Nephron (organoid): ENCODE results near the gene TSPAN2.

ENCODE experiments used
- H3K27ac Mint-ChIP-seq, 3 experiments: 2 replicates each; pipeline ENCODE4 v1.8.0; 2020; ENCODE audit warnings: mixed read lengths in 3 of 3, mild to moderate bottlenecking in 2 of 3, moderate library complexity in 1 of 3
- H3K27me3 Mint-ChIP-seq: 2 replicates; pipeline ENCODE4 v1.8.0; 2021; ENCODE audit warnings: low read depth, mild to moderate bottlenecking, moderate library complexity, mixed read lengths
- H3K36me3 Mint-ChIP-seq: 2 replicates; pipeline ENCODE4 v1.8.0; 2020; ENCODE audit warnings: low read depth, mixed read lengths
- H3K4me1 Mint-ChIP-seq: 2 replicates; pipeline ENCODE4 v1.8.0; 2020; ENCODE audit warnings: mixed read lengths
- H3K4me3 Mint-ChIP-seq, 3 experiments: 2 replicates each; pipeline ENCODE4 v1.8.0; 2020; ENCODE audit warnings: mild to moderate bottlenecking in 3 of 3, mixed read lengths in 3 of 3, moderate library complexity in 2 of 3
- H3K9me3 Mint-ChIP-seq: 2 replicates; pipeline ENCODE4 v1.8.0; 2020; ENCODE audit warnings: mixed read lengths
- TF ChIP-seq, protein P1 (sequence below), 3 experiments: fragments of 200-600 bp; sonication (generic); IDR thresholded peaks; one replicate each; pipeline ENCODE4 v1.5.0; 2021; ENCODE audit warnings: antibody characterized with exemption in 3 of 3; ENCODE audit not compliant: unreplicated experiment in 3 of 3

The TSPAN2 gene

DNA sequence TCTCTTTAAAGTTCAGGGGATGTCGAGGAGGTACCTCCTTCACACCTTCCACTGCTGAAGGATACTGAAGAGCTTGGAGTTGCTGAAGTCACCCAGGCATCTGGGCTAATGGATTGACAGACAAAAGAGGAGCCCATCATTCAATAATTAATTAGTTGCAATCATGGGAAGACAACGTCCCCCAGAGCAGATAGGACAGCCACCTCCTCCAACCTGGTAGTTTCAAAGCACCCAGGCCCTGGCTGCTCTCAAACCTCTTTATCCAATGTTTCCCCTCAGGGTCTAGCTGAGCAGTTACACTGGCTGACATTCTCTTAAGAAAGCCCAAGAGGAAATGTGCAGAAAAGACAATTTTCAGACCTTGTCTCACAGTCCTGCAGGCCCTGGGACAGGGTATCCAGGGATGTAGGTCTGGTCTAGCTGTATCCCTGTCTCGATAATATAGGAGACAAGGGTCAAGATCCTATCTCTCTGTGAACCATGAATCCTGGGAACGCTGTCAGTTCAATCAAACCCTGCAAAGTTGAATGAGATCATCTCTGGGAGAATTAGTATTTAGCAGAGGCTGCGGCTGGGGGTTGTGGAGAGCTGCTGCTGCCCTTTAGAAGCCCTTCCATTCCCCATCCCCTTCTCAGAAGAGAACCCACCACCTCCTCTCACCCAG is 1.1 kb downstream of the TSPAN2 start:
- Mint-ChIP-seq H3K4me1 (peaks cover 38% of the 10 kb centered on the region), H3K36me3 (no peaks in the 10 kb centered on the region), H3K27me3 (peaks cover 23% of the 10 kb centered on the region), H3K4me3 (peak overlapping the region; percentile 84 to 90 (median 90)), H3K27ac (peak overlapping the region; percentile 60 to 81 (median 62)), H3K9me3 (no peaks in the 10 kb centered on the region)
- TF ChIP-seq, protein P1, sequence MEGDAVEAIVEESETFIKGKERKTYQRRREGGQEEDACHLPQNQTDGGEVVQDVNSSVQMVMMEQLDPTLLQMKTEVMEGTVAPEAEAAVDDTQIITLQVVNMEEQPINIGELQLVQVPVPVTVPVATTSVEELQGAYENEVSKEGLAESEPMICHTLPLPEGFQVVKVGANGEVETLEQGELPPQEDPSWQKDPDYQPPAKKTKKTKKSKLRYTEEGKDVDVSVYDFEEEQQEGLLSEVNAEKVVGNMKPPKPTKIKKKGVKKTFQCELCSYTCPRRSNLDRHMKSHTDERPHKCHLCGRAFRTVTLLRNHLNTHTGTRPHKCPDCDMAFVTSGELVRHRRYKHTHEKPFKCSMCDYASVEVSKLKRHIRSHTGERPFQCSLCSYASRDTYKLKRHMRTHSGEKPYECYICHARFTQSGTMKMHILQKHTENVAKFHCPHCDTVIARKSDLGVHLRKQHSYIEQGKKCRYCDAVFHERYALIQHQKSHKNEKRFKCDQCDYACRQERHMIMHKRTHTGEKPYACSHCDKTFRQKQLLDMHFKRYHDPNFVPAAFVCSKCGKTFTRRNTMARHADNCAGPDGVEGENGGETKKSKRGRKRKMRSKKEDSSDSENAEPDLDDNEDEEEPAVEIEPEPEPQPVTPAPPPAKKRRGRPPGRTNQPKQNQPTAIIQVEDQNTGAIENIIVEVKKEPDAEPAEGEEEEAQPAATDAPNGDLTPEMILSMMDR (IDR thresholded peaks at IDR 0.05; ENCODE audit: unreplicated experiment in 3 of 3): no peak

DNA sequence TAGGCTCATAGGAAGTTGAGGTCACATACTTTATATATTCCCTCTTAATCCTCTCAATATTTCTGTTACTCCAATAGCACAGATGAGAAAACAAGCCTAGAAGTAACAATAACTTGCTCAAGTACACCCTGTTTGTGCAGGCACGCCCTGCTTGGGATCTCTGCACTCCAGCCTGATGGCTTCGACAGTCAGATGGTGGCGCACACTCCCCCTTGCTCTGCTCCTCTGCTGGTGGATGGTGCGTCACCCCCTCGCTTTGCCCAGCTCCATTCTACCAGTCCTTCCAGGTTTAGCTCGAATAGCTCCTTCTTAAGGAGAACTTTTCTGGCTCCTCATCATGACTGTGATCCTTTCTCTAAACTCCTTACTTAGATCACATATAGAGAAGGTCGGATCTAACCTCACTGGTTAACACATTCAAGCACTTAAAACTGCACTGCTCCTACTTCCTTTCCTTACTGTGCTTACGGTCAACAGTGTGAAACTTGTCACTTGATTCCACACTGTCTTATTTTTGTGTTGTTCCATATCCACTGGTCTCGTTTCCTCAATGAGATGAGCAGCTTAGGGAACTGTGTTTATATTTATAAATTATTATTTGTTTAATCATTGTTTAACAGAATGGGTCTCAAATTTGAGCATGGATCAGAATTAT is 3.0 kb downstream of the TSPAN2 start:
- Mint-ChIP-seq H3K27me3 (peaks cover 23% of the 10 kb centered on the region), H3K4me1 (peaks cover 42% of the 10 kb centered on the region), H3K36me3 (no peaks in the 10 kb centered on the region), H3K4me3 (peak overlapping the region; percentile 4 to 22 (median 6)), H3K27ac (peak overlapping the region; percentile 45 to 62 (median 45)), H3K9me3 (no peaks in the 10 kb centered on the region)
- TF ChIP-seq, protein P1 (IDR thresholded peaks at IDR 0.05; ENCODE audit: unreplicated experiment in 3 of 3): no peak

DNA sequence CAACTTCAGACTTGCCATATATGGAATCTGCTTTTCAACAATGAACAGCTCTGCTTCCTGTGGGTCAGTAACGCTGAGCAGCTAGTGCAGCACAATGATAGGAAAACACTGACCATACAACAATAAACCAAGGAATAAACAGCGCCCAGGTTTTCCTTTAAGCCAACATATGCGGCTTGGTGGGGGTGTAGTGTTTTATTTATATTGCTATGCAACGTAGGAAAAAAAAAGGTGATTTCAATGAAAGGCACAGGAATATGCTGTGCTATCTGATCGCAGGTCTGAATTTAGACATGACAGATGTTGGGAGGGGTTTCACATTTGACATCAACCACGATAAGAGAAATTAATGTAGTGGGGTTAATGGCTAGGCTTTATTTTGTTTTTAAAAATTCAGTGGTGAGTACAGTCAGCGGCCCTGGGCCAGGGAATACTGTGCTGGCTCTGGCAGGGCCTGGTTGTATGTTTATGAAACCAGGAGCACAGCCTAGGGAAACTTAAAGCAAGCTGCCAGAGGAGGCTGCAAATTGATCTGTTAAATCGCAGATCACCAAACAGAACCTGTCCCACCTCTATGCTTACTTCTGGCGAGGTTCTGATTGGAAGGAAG is 4.3 kb downstream of the TSPAN2 start:
- TF ChIP-seq, protein P1 (IDR thresholded peaks at IDR 0.05; ENCODE audit: unreplicated experiment in 3 of 3): no peak
- Mint-ChIP-seq H3K27ac (peak overlapping the region; percentile 62 to 90 (median 77)), H3K4me3 (peak overlapping the region; percentile 1 to 72 (median 36)), H3K4me1 (peaks cover 33% of the 10 kb centered on the region), H3K9me3 (no peaks in the 10 kb centered on the region), H3K36me3 (no peaks in the 10 kb centered on the region), H3K27me3 (peaks cover 14% of the 10 kb centered on the region)

DNA sequence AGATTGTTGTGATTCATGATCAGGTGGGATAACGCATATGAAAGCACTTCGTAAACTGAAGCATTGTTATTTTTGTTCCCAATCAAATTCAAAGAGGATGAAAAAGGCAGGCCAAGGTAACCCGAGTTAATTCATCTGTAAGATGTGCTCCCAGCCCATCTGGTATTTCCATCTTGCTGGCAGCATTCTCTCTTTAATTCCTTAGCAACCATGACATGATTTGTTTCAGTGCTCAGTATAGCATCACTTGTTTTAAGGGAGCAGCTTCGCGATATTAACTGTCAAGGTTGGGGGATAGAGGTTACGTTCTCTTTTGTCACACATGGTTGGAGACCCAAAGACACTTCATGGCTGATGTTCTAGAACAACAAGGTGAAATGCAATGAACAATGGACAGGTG is 6.4 kb downstream of the TSPAN2 start:
- H3K27me3 Mint-ChIP-seq: peaks cover 3% of the 10 kb centered on the region
- no peak overlapping the region for H3K4me3 Mint-ChIP-seq
- H3K9me3 Mint-ChIP-seq: no peaks in the 10 kb centered on the region
- no peaks in the 10 kb centered on the region for H3K36me3 Mint-ChIP-seq
- peak overlapping the region in 2 of 3 experiments; percentile 23 to 30 for H3K27ac Mint-ChIP-seq
- peaks cover 27% of the 10 kb centered on the region for H3K4me1 Mint-ChIP-seq
- TF ChIP-seq, protein P1 (IDR thresholded peaks at IDR 0.05; ENCODE audit: unreplicated experiment in 3 of 3): no peak

DNA sequence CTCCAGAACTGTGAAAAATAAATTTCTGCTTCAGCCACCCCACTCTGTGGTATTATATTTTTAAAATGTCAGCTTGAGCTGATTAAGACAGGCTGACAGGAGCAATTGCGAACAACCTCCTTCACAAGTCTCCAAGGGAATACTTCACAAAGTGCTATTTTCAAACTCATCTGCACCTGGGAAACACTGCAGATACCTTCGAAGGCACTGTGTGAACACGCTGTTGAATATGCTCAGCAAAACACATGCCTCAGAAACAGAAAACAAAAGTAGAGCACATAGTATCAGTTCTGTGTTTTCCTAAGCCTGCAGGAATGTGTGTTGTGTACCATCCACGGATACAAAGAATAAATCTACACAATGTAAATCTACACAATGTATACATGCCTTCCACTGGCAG is 10.6 kb downstream of the TSPAN2 start:
- no peak overlapping the region for H3K4me3 Mint-ChIP-seq
- H3K27me3 Mint-ChIP-seq: peaks cover 6% of the 10 kb centered on the region
- H3K9me3 Mint-ChIP-seq: no peaks in the 10 kb centered on the region
- H3K27ac Mint-ChIP-seq: peak overlapping the region in 1 of 3 experiments; percentile 82
- peaks cover 41% of the 10 kb centered on the region for H3K4me1 Mint-ChIP-seq
- peaks cover 3% of the 10 kb centered on the region for H3K36me3 Mint-ChIP-seq
- TF ChIP-seq, protein P1 (IDR thresholded peaks at IDR 0.05; ENCODE audit: unreplicated experiment in 3 of 3): no peak
